Femur (tissue), 1 donor: ENCODE measurements around the gene ZYG11B.
"Not testable (repeated sequence)": the region's sequence is repeated elsewhere in the genome, so short reads cannot be mapped to it uniquely, and the experiment has no call there.

Source experiments
- DNase-seq: peaks from one replicate; pipeline ENCODE4 v3.0.0-alpha.2; 2017

Gene ZYG11B

GRCh38 chr1:52856026-52856425 is 129.8 kb downstream of the ZYG11B start:
- DNase-seq, result no peak

- no peak for DNase-seq
Measured at GRCh38 chr1:52857443-52857842, 131.2 kb downstream of the ZYG11B start.

- no peak for DNase-seq
Measured at GRCh38 chr1:52862666-52863458, 136.6 kb downstream of the ZYG11B start.

GRCh38 chr1:52867087-52867863 is 141.0 kb downstream of the ZYG11B start:
- no peak for DNase-seq

- DNase-seq, result not testable (repeated sequence)
Measured at GRCh38 chr1:52869727-52870126, 143.5 kb downstream of the ZYG11B start.

GRCh38 chr1:52876843-52877242 is 150.6 kb downstream of the ZYG11B start:
- DNase-seq, result no peak
